Activated CD8-positive, alpha-beta T cell treated with anti-CD3 and anti-CD28 coated beads, Interleukin-2, amount 10 ng/mL, durations not matched to agents 7 days and 5 days (primary cell): Measurements from ENCODE around the gene IL6. TPM values are rescaled to one million over a fixed set of nuclear protein-coding genes. Genes with fewer than 3 reads are reported as not detected.
A peak's percentile ranks its signal among the peaks of the same experiment; 100 is the strongest.

Experiments used
- ATAC-seq: fragments of 150-1000 bp; cut with Tn5 transposase; one replicate; pipeline ENCODE4 v1.10.0; 2021; ENCODE audit warnings: moderate library complexity
- CTCF ChIA-PET: fragments of 350-600 bp; sonication (Branson Sonifier 250); formaldehyde crosslinking; loops from one replicate; lab custom pipeline; 2021; ENCODE audit warnings: antibody characterized with exemption; lab: Charles Lee
- POLR2A ChIA-PET: fragments of 350-600 bp; sonication (Branson Sonifier 250); formaldehyde crosslinking; loops from one replicate; lab custom pipeline; 2021; ENCODE audit warnings: antibody characterized with exemption; lab: Charles Lee
- DNase-seq: peaks from one replicate; pipeline ENCODE4 v3.0.0-alpha.2; 2020
- H3K27ac Mint-ChIP-seq: one replicate; pipeline ENCODE4 v1.8.0; 2021; ENCODE audit warnings: mild to moderate bottlenecking, mixed read lengths
- H3K27me3 Mint-ChIP-seq: one replicate; pipeline ENCODE4 v1.8.0; 2021; ENCODE audit warnings: low read depth, mixed read lengths
- H3K36me3 Mint-ChIP-seq: one replicate; pipeline ENCODE4 v1.8.0; 2021; ENCODE audit warnings: low read depth, mixed read lengths
- H3K4me1 Mint-ChIP-seq: one replicate; pipeline ENCODE4 v1.8.0; 2021; ENCODE audit warnings: low read depth, mixed read lengths
- H3K4me3 Mint-ChIP-seq: one replicate; pipeline ENCODE4 v1.8.0; 2021; ENCODE audit warnings: mild to moderate bottlenecking, mixed read lengths
- H3K9me3 Mint-ChIP-seq: one replicate; pipeline ENCODE4 v1.8.0; 2022; ENCODE audit warnings: mixed read lengths; ENCODE audit not compliant: insufficient read depth
- total RNA-seq, 2 experiments: library from RNA; stranded (reverse); gene quantifications; one replicate each; pipeline ENCODE4 v1.2.3, GENCODE V29; 2021

Gene IL6
- total RNA-seq, 2 experiments from 2014 or later: 0.65 TPM; not detected in 1

DNA sequence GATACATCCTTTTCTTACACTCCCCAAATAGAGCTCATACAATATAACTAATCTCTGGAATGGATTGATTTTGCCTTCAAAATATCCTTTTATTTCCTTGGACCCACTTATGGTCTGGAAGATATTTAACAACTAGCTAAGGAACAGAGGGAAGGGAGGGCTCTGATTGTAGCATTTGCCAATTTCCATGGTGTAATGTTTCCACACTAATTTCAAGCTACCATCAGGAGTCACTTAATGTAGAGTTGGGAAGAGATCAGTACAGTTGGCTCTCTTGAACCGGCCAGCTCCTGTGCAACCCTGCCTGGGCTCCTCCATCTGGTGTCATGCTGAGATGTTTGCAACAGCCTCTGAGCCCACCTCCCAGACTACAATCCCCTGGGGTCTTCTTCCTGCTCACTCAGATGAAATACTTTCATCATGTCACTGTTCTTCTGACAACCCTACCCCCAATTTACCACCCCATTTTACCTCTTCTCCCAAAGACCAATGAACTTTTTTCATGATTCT, 8.0 kb upstream of the IL6 start:
- ATAC-seq (no peak), DNase-seq (no peak)
- Mint-ChIP-seq H3K9me3 (no peaks in the 10 kb centered on the region), H3K27me3 (peaks cover 41% of the 10 kb centered on the region), H3K36me3 (no peaks in the 10 kb centered on the region), H3K27ac (no peak overlapping the region), H3K4me3 (no peak overlapping the region), H3K4me1 (peaks cover 15% of the 10 kb centered on the region)
- CTCF ChIA-PET: interaction anchor here (1.3 to 4.5 kb wide), 2 partner anchors 9 to 159 kb away, joined by 3 to 21 read pairs; partner anchors contain the start of gene IL6
- POLR2A ChIA-PET: no interaction called here

DNA sequence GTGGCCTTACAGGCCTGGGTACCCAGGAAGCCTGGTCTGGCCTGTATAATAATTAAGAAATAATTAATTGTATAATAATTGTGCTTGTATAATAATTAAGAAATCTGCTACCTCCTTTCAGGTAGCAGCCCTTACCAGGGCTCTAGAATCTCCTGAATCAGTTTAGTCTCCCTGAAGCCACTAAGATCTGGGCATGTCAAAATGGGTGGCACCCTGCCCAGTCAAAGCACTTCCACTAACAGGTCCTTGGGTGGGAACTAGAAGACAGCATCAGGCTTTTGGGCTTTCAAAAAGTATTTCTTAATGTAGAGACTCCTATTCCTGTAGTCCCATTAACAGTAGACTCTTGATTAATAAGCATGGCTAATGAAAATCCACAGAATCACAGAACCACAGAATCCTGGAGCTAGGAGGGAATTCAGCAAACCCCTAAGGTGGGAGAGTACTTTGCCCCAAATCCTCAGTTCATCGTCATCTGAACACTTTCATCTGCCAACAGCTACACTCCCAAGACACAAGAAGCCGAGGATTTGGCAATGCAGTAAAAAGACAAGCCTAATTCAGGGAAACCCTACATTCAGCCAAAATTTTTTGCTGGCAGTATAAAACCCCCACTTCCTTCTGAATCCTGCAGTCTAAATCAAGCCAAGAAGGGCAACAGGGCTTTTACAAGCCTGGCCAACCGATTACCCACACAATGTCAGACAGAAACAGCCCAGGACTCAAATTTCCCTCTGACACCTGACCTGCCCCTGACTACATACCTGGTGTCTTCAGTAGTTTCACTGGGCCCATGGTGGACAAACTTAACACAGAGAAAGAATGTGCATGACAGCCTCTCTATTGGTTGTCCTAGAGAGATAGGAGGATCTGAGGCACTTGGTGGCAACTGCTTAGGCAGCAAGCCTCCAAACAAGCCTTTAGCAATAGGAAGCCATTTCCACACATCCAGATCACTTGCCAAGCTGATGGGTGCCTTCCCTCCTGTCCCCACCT, 5.9 kb upstream of the IL6 start:
- Mint-ChIP-seq H3K4me1 (peaks cover 28% of the 10 kb centered on the region), H3K27ac (no peak overlapping the region), H3K36me3 (no peaks in the 10 kb centered on the region), H3K4me3 (no peak overlapping the region), H3K9me3 (no peaks in the 10 kb centered on the region), H3K27me3 (peaks cover 36% of the 10 kb centered on the region)
- no peak for DNase-seq
- ChIA-PET CTCF (interaction anchor here (0.5 to 4.5 kb wide), 2 partner anchors 7 to 1349 kb away, joined by 3 to 21 read pairs; partner anchors contain the start of gene IL6), POLR2A (no interaction called here)
- ATAC-seq: no peak

DNA sequence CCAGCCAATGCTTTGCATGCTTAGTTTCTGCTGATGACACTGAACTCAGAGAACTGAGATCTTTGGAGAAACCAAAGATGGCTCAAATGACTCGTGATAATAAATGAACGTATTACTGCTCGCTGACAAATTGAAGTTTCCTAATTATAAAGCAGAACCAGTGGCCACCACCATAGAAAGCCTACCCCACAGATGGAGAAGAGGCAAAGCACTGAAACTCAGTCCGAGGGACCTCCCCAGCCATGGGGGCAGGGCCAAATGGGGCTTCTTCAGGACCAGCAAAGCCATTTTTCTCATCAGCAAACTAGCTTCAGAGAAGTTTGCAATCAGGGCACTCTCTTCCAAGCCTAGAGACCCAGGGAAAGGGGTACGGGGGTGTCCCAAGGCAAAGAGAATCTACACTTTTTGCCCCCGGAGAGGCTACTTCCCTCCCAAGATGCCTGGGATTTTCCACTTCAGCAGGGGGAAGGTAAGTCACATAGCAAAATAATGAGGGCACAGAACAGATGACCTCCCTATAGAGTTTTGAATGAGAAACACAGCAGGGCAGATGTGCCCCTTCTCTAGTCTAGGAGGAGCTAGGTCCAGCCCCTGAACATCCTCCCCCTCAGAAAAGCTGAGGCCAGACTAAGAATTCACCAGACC, 4.3 kb upstream of the IL6 start:
- Mint-ChIP-seq H3K36me3 (no peaks in the 10 kb centered on the region), H3K4me1 (peaks cover 44% of the 10 kb centered on the region), H3K4me3 (no peak overlapping the region), H3K9me3 (no peaks in the 10 kb centered on the region), H3K27ac (peak overlapping the region; percentile 45), H3K27me3 (peaks cover 31% of the 10 kb centered on the region)
- CTCF ChIA-PET: interaction anchor here (6.7 to 14.8 kb wide), 2 partner anchors 60 to 161 kb away, joined by 34 to 457 read pairs; no protein-coding TSS in a partner anchor
- POLR2A ChIA-PET: no interaction called here
- ATAC-seq (no peak), DNase-seq (no peak)

DNA sequence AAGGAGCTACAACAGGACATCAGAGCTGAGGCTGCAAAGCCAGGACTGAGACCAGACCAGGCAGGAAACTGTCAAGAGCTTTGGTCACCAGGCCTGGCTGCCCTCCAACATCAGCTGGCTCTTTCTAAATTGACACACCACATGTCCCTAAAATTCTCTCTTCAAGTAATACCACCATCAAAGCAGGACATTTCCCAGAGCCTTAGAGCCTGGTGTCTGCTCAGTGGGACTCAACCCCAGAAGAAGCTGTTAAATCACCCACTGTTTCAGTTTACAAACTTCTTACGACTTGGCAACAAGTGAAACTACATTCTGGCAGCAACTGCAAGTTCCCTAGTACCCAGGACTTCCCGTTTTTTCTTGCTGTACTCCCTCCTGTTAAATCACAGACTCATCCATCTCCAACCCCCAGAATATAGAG, 3.8 kb upstream of the IL6 start:
- Mint-ChIP-seq H3K4me3 (no peak overlapping the region), H3K9me3 (no peaks in the 10 kb centered on the region), H3K27ac (peak overlapping the region; percentile 45), H3K36me3 (no peaks in the 10 kb centered on the region), H3K27me3 (peaks cover 32% of the 10 kb centered on the region), H3K4me1 (peaks cover 49% of the 10 kb centered on the region)
- POLR2A ChIA-PET: no interaction called here
- no peak for ATAC-seq
- CTCF ChIA-PET: interaction anchor here (1.5 to 14.8 kb wide), 3 partner anchors 11 to 162 kb away, joined by 6 to 457 read pairs (median 34); no protein-coding TSS in a partner anchor
- no peak for DNase-seq

DNA sequence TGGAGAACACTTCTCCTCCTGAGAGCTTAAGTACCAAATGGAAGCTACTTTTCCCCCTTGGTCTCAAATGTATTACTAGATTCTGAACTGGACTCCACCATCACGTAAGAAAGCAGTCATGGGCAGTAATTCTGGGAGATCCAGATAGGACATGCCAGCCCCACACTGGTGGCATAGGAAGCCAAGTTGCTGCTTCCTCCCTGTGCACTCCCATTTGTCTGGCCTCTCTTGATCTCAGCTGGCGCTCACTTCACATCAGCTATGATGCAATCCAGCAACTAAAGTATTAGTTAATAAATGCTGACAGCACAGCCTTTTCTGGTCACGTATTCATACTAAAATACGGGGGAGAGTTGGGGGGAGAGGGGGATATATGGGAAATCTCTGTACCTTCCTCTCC, 3.4 kb upstream of the IL6 start:
- peak overlapping the region; percentile 45 for H3K27ac Mint-ChIP-seq
- ChIA-PET POLR2A (no interaction called here), CTCF (interaction anchor here (0.9 to 14.8 kb wide), 6 partner anchors 11 to 331 kb away, joined by 3 to 457 read pairs (median 10); no protein-coding TSS in a partner anchor)
- DNase-seq (no peak), ATAC-seq (no peak)
- no peaks in the 10 kb centered on the region for H3K9me3 Mint-ChIP-seq
- peaks cover 34% of the 10 kb centered on the region for H3K27me3 Mint-ChIP-seq
- H3K4me1 Mint-ChIP-seq: peaks cover 53% of the 10 kb centered on the region
- H3K4me3 Mint-ChIP-seq: no peak overlapping the region
- no peaks in the 10 kb centered on the region for H3K36me3 Mint-ChIP-seq

DNA sequence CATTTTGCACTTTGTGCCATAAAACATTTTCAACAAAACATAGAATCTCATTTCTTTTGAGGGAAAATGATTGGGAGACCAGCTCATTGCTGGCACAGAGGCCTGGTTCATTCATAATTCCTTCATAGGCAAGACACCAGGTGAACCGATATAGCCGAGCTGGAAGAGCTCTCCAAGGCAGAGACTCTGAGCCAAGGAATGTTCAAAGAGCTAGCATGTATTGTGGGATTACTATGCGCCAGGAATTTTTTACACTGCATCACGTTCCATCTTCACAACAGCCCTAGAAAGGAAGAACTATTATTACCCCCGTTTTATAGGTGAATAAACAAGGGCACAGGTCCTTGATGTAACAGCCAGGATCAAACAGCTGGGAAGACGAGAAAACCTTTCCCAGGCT, 2.1 kb upstream of the IL6 start:
- no peaks in the 10 kb centered on the region for H3K9me3 Mint-ChIP-seq
- POLR2A ChIA-PET: interaction anchor here (0.8 kb wide), 1 partner anchor 161 kb away, joined by 3 read pairs; no protein-coding TSS in a partner anchor
- no peak overlapping the region for H3K27ac Mint-ChIP-seq
- H3K27me3 Mint-ChIP-seq: peaks cover 31% of the 10 kb centered on the region
- ATAC-seq (no peak), DNase-seq (no peak)
- CTCF ChIA-PET: interaction anchor here (0.9 to 14.8 kb wide), 14 partner anchors 8 to 330 kb away, joined by 3 to 457 read pairs (median 7); no protein-coding TSS in a partner anchor
- peaks cover 51% of the 10 kb centered on the region for H3K4me1 Mint-ChIP-seq
- no peak overlapping the region for H3K4me3 Mint-ChIP-seq
- H3K36me3 Mint-ChIP-seq: no peaks in the 10 kb centered on the region

DNA sequence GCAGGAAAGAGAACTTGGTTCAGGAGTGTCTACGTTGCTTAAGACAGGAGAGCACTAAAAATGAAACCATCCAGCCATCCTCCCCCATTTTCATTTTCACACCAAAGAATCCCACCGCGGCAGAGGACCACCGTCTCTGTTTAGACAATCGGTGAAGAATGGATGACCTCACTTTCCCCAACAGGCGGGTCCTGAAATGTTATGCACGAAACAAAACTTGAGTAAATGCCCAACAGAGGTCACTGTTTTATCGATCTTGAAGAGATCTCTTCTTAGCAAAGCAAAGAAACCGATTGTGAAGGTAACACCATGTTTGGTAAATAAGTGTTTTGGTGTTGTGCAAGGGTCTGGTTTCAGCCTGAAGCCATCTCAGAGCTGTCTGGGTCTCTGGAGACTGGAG, 1.4 kb upstream of the IL6 start:
- H3K27ac Mint-ChIP-seq: no peak overlapping the region
- DNase-seq (peak; percentile 28), ATAC-seq (no peak)
- ChIA-PET CTCF (interaction anchor here (1.0 to 14.8 kb wide), 18 partner anchors 8 to 329 kb away, joined by 3 to 457 read pairs (median 8); no protein-coding TSS in a partner anchor), POLR2A (no interaction called here)
- H3K27me3 Mint-ChIP-seq: peaks cover 26% of the 10 kb centered on the region
- no peaks in the 10 kb centered on the region for H3K9me3 Mint-ChIP-seq
- H3K4me3 Mint-ChIP-seq: no peak overlapping the region
- peaks cover 51% of the 10 kb centered on the region for H3K4me1 Mint-ChIP-seq
- no peaks in the 10 kb centered on the region for H3K36me3 Mint-ChIP-seq

DNA sequence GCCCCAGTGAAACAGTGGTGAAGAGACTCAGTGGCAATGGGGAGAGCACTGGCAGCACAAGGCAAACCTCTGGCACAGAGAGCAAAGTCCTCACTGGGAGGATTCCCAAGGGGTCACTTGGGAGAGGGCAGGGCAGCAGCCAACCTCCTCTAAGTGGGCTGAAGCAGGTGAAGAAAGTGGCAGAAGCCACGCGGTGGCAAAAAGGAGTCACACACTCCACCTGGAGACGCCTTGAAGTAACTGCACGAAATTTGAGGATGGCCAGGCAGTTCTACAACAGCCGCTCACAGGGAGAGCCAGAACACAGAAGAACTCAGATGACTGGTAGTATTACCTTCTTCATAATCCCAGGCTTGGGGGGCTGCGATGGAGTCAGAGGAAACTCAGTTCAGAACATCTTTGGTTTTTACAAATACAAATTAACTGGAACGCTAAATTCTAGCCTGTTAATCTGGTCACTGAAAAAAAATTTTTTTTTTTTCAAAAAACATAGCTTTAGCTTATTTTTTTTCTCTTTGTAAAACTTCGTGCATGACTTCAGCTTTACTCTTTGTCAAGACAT, 574 bp upstream of the IL6 start:
- Mint-ChIP-seq H3K27ac (peak overlapping the region; percentile 63), H3K9me3 (no peaks in the 10 kb centered on the region), H3K4me3 (peak overlapping the region; percentile 56), H3K4me1 (peaks cover 60% of the 10 kb centered on the region), H3K36me3 (no peaks in the 10 kb centered on the region), H3K27me3 (peaks cover 30% of the 10 kb centered on the region)
- ATAC-seq (peak; percentile 93), DNase-seq (peak; percentile 76)
- ChIA-PET POLR2A (interaction anchor here (0.6 to 0.9 kb wide), 3 partner anchors 50 to 163 kb away, joined by 3 read pairs; no protein-coding TSS in a partner anchor), CTCF (interaction anchor here (0.7 to 14.8 kb wide), 34 partner anchors 8 to 380 kb away, joined by 3 to 457 read pairs (median 5); no protein-coding TSS in a partner anchor)

DNA sequence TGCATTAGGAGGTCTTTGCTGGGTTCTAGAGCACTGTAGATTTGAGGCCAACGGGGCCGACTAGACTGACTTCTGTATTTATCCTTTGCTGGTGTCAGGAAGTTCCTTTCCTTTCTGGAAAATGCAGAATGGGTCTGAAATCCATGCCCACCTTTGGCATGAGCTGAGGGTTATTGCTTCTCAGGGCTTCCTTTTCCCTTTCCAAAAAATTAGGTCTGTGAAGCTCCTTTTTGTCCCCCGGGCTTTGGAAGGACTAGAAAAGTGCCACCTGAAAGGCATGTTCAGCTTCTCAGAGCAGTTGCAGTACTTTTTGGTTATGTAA, 675 bp downstream of the IL6 start:
- ATAC-seq (no peak), DNase-seq (no peak)
- Mint-ChIP-seq H3K27ac (no peak overlapping the region), H3K4me3 (peak overlapping the region; percentile 56), H3K36me3 (no peaks in the 10 kb centered on the region), H3K4me1 (peaks cover 60% of the 10 kb centered on the region), H3K27me3 (peaks cover 30% of the 10 kb centered on the region), H3K9me3 (no peaks in the 10 kb centered on the region)
- CTCF ChIA-PET: interaction anchor here (0.8 to 14.8 kb wide), 30 partner anchors 9 to 368 kb away, joined by 3 to 457 read pairs (median 5); no protein-coding TSS in a partner anchor
- POLR2A ChIA-PET: no interaction called here

DNA sequence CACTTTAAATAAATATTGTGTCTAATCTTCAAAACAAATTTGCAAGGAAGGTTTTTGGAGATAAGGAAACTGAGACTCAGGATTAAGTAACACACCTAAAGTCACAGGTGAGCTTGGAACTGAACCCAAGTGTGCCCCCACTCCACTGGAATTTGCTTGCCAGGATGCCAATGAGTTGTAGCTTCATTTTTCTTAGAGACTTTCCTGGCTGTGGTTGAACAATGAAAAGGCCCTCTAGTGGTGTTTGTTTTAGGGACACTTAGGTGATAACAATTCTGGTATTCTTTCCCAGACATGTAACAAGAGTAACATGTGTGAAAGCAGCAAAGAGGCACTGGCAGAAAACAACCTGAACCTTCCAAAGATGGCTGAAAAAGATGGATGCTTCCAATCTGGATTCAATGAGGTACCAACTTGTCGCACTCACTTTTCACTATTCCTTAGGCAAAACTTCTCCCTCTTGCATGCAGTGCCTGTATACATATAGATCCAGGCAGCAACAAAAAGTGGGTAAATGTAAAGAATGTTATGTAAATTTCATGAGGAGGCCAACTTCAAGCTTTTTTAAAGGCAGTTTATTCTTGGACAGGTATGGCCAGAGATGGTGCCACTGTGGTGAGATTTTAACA, 1.5 kb downstream of the IL6 start:
- ChIA-PET POLR2A (no interaction called here), CTCF (interaction anchor here (0.7 to 14.8 kb wide), 28 partner anchors 9 to 638 kb away, joined by 3 to 457 read pairs (median 4); no protein-coding TSS in a partner anchor)
- no peaks in the 10 kb centered on the region for H3K9me3 Mint-ChIP-seq
- ATAC-seq (no peak), DNase-seq (no peak)
- no peak overlapping the region for H3K4me3 Mint-ChIP-seq
- peaks cover 33% of the 10 kb centered on the region for H3K27me3 Mint-ChIP-seq
- H3K4me1 Mint-ChIP-seq: peaks cover 53% of the 10 kb centered on the region
- no peaks in the 10 kb centered on the region for H3K36me3 Mint-ChIP-seq
- no peak overlapping the region for H3K27ac Mint-ChIP-seq
